CD4-positive, alpha-beta T cell (primary cell): ENCODE results near the gene NINL. TPM values are rescaled to one million over a fixed set of nuclear protein-coding genes. Genes with fewer than 3 reads are reported as not detected.
A peak's percentile ranks its signal among the peaks of the same experiment; 100 is the strongest.

ENCODE experiments used
- ATAC-seq: fragments of 200-7000 bp; cut with Tn5 transposase; one replicate; pipeline ENCODE4 v1.10.0; 2022; ENCODE audit warnings: mild to moderate bottlenecking; ENCODE audit not compliant: poor library complexity
- CTCF ChIA-PET: fragments of 350-600 bp; sonication (Branson Sonifier 250); formaldehyde crosslinking; loops from one replicate; lab custom pipeline; 2021; ENCODE audit warnings: antibody characterized with exemption, inconsistent platforms; lab: Charles Lee
- POLR2A ChIA-PET: fragments of 350-600 bp; sonication (Branson Sonifier 250); formaldehyde crosslinking; loops from one replicate; lab custom pipeline; 2021; ENCODE audit warnings: antibody characterized with exemption, inconsistent platforms; lab: Charles Lee
- DNase-seq, 14 experiments: peaks; one replicate each; pipeline ENCODE4 v3.0.0-alpha.2; 2013 to 2020; ENCODE audit warnings: mixed read lengths in 2 of 14
- H3K27ac ChIP-seq, 2 donors: one replicate each; pipeline versions ENCODE4 v1.5.1 to v1.7.0; 2013; ENCODE audit warnings: low read length in 2 of 2, low read depth in 1 of 2, mild to moderate bottlenecking in 1 of 2
- H3K27me3 ChIP-seq, 2 experiments: 1 replicate in 1 of 2; 2 replicates in 1 of 2; pipeline versions ENCODE4 v1.6.1 to v1.7.0; 2013; ENCODE audit warnings: low read length in 2 of 2, control low read depth in 1 of 2, mild to moderate bottlenecking in 1 of 2, moderate library complexity in 1 of 2; ENCODE audit not compliant: insufficient read depth in 2 of 2, control insufficient read depth in 1 of 2
- H3K36me3 ChIP-seq: one replicate; pipeline ENCODE4 v1.6.1; 2013; ENCODE audit warnings: low read length, control low read depth; ENCODE audit not compliant: insufficient read depth
- H3K4me1 ChIP-seq: one replicate; pipeline ENCODE4 v1.6.1; 2013; ENCODE audit warnings: low read length, control low read depth; ENCODE audit not compliant: insufficient read depth
- H3K4me3 ChIP-seq: one replicate; pipeline ENCODE4 v1.5.1; 2013; ENCODE audit warnings: mild to moderate bottlenecking, low read length, moderate library complexity
- H3K9me3 ChIP-seq, 2 experiments: 1 replicate in 1 of 2; 2 replicates in 1 of 2; pipeline versions ENCODE4 v1.6.1 to v1.7.0; 2013; ENCODE audit warnings: low read length in 2 of 2, mild to moderate bottlenecking in 2 of 2, control low read depth in 1 of 2, moderate library complexity in 1 of 2; ENCODE audit not compliant: control insufficient read depth in 1 of 2, insufficient read depth in 1 of 2
- H3K27ac Mint-ChIP-seq: one replicate; pipeline ENCODE4 v1.8.0; 2020; ENCODE audit warnings: mixed read lengths
- H3K27me3 Mint-ChIP-seq: one replicate; pipeline ENCODE4 v1.8.0; 2021; ENCODE audit warnings: mixed read lengths
- H3K36me3 Mint-ChIP-seq: one replicate; pipeline ENCODE4 v1.8.0; 2021; ENCODE audit warnings: low read depth, mixed read lengths
- H3K4me1 Mint-ChIP-seq: one replicate; pipeline ENCODE4 v1.8.0; 2021; ENCODE audit warnings: low read depth, mixed read lengths
- H3K4me3 Mint-ChIP-seq: one replicate; pipeline ENCODE4 v1.8.0; 2020; ENCODE audit warnings: mild to moderate bottlenecking, mixed read lengths
- H3K9me3 Mint-ChIP-seq: one replicate; pipeline ENCODE4 v1.8.0; 2020; ENCODE audit warnings: mixed read lengths
- intact Hi-C, 2 experiments: fragments of 100-400 bp; cut with DNase I in 1 of 2; cut with micrococcal nuclease in 1 of 2; formaldehyde crosslinking; loops; one replicate each; pipeline versions ENCODE4 v1.15.1 to v1.9.0; 2023 to 2025; cut with DNase I, micrococcal nuclease
- total RNA-seq, 174 experiments: library from RNA in 2 of 174; stranded (reverse) in 2 of 174; gene quantifications; one replicate each; pipeline ENCODE4 v1.2.3 and lab custom pipeline; 2021 to 2026
- TF ChIP-seq, protein P1 (sequence below): fragments of 200-600 bp; IDR thresholded peaks from one replicate; pipeline ENCODE4 v1.8.0; 2022; ENCODE audit warnings: antibody characterized with exemption, mild to moderate bottlenecking

Gene NINL
- total RNA-seq, 2 experiments from 2014 or later, result 2.7 to 4.0 TPM

DNA sequence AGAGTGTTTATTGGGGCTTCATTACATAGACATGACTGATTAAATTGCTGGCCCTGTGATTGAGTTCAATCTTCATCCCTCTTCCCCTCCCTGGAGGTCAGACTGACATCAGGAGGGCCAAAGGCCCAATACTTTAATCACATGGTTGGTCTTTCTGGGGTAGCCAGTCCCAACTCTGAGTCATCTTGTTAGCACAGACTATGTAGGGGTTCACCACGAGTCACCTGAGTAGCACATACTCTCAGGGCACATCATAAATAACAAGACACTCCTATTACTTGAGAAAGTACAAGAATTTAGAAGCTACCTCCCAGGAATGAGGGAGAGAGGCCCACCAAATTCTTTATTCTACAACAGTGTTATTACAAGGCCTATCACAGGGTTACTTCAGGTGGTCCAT, 166.6 kb downstream of the NINL start:
- Mint-ChIP-seq H3K4me3 (no peak overlapping the region), H3K36me3 (no peaks in the 10 kb centered on the region), H3K9me3 (no peaks in the 10 kb centered on the region), H3K27me3 (no peaks in the 10 kb centered on the region), H3K27ac (no peak overlapping the region), H3K4me1 (no peaks in the 10 kb centered on the region)
- intact Hi-C loops, result no loop called here
- DNase-seq (no peak), ATAC-seq (no peak)
- no peaks in the 10 kb centered on the region for H3K27me3 ChIP-seq
- H3K27ac ChIP-seq, result no peak overlapping the region
- no peaks in the 10 kb centered on the region for H3K9me3 ChIP-seq
- TF ChIP-seq, protein P1, sequence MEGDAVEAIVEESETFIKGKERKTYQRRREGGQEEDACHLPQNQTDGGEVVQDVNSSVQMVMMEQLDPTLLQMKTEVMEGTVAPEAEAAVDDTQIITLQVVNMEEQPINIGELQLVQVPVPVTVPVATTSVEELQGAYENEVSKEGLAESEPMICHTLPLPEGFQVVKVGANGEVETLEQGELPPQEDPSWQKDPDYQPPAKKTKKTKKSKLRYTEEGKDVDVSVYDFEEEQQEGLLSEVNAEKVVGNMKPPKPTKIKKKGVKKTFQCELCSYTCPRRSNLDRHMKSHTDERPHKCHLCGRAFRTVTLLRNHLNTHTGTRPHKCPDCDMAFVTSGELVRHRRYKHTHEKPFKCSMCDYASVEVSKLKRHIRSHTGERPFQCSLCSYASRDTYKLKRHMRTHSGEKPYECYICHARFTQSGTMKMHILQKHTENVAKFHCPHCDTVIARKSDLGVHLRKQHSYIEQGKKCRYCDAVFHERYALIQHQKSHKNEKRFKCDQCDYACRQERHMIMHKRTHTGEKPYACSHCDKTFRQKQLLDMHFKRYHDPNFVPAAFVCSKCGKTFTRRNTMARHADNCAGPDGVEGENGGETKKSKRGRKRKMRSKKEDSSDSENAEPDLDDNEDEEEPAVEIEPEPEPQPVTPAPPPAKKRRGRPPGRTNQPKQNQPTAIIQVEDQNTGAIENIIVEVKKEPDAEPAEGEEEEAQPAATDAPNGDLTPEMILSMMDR, result no peak
- no peak overlapping the region for H3K4me3 ChIP-seq
- no peaks in the 10 kb centered on the region for H3K36me3 ChIP-seq
- CTCF ChIA-PET, result no interaction called here
- POLR2A ChIA-PET, result no interaction called here
- H3K4me1 ChIP-seq, result no peaks in the 10 kb centered on the region

DNA sequence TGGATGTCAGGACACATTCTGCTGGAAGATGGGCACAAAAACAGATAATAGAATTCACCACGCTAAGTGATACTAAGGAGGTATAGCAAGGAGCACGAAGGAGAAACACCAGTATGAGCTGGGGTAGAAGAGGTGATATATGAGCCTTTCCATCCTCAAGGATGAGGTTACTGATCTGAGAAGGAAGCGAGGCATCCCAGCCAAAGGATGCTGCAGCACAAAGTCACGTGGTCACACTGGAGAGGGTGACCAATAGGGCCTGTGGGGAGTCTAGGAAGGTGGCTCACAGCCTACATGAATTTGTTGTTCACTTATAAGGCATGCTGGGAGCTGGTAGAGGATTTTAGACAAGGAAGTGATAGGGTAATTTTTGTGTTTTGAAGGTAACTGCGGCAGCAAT, 176.4 kb downstream of the NINL start:
- Mint-ChIP-seq H3K27ac (no peak overlapping the region), H3K9me3 (peaks cover 6% of the 10 kb centered on the region), H3K4me1 (peaks cover 13% of the 10 kb centered on the region), H3K36me3 (peaks cover 15% of the 10 kb centered on the region), H3K27me3 (no peaks in the 10 kb centered on the region), H3K4me3 (peak overlapping the region; percentile 17)
- H3K4me3 ChIP-seq, result no peak overlapping the region
- intact Hi-C loops, result loop anchor here in 1 of 2 experiments (5.0 kb wide), 1 partner anchor 288 kb away; the partner anchor contains the start of gene ZNF337
- DNase-seq, result no peak
- no peaks in the 10 kb centered on the region for H3K36me3 ChIP-seq
- TF ChIP-seq, protein P1, result no peak
- no peak for ATAC-seq
- peaks cover 0 to 2% of the 10 kb centered on the region in 2 experiments for H3K9me3 ChIP-seq
- H3K27me3 ChIP-seq, result no peaks in the 10 kb centered on the region
- ChIA-PET CTCF (interaction anchor here (2.2 kb wide), 1 partner anchor 10 kb away, joined by 10 read pairs; no protein-coding TSS in a partner anchor), POLR2A (no interaction called here)
- H3K27ac ChIP-seq, result no peak overlapping the region
- H3K4me1 ChIP-seq, result peaks cover 11% of the 10 kb centered on the region

DNA sequence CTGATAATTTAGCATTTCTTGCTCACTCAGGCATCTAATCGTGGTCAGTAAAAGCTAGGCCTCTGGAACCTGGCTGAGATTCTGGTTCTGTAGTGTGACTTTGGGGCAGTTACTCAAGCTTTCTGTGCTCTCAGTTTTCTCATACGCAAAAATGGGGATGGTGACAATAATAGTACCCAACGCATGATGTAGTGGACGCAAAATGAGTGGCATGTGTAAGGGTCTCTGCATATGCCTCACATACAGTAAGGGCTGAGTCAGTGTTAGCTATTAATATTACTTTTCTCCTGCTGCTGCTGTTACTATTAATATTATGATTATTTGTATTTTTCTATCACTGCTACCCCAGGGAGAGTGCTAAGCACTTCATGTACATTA, 177.2 kb downstream of the NINL start:
- Histone ChIP-seq H3K27me3 (no peaks in the 10 kb centered on the region), H3K27ac (no peak overlapping the region), H3K4me1 (peaks cover 11% of the 10 kb centered on the region), H3K9me3 (peaks cover 1 to 9% of the 10 kb centered on the region in 2 experiments), H3K4me3 (peak overlapping the region; percentile 76), H3K36me3 (no peaks in the 10 kb centered on the region)
- Mint-ChIP-seq H3K36me3 (peaks cover 15% of the 10 kb centered on the region), H3K4me3 (peak overlapping the region; percentile 95), H3K27me3 (no peaks in the 10 kb centered on the region), H3K27ac (peak overlapping the region; percentile 78), H3K9me3 (peaks cover 11% of the 10 kb centered on the region), H3K4me1 (peaks cover 13% of the 10 kb centered on the region)
- TF ChIP-seq, protein P1, result no peak
- CTCF ChIA-PET, result interaction anchor here (2.2 kb wide), 1 partner anchor 9 kb away, joined by 10 read pairs; no protein-coding TSS in a partner anchor
- intact Hi-C loops, result loop anchor here in 1 of 2 experiments (5.0 kb wide), 1 partner anchor 289 kb away; the partner anchor contains the start of gene ZNF337
- no peak for ATAC-seq
- POLR2A ChIA-PET, result interaction anchor here (0.9 to 1.6 kb wide), 4 partner anchors 9 to 350 kb away, joined by 3 to 10 read pairs (median 4); partner anchors contain the start of genes ABHD12 and ACSS1
- DNase-seq, result no peak
